Uterus (tissue), 4 donors: ENCODE measurements around the gene ZCCHC2. TPM values are rescaled to one million over a fixed set of nuclear protein-coding genes. Genes with fewer than 3 reads are reported as not detected.

ENCODE experiments used
- DNase-seq, 2 donors: peaks; one replicate each; pipeline ENCODE4 v3.0.0-alpha.2; 2019 to 2020
- H3K27ac ChIP-seq, 2 donors: fragments of 200-600 bp; sonication (generic); 1 replicate in 1 of 2; 2 replicates in 1 of 2; pipeline ENCODE4 v1.5.1; 2016 to 2018
- H3K27me3 ChIP-seq, 2 donors: fragments of 200-600 bp; sonication (generic); one replicate each; pipeline ENCODE4 v1.5.1; 2018 to 2019; ENCODE audit warnings: control low read depth in 1 of 2
- H3K36me3 ChIP-seq, 2 donors: fragments of 200-600 bp; sonication (generic); one replicate each; pipeline ENCODE4 v1.5.1; 2019; ENCODE audit warnings: control low read depth in 1 of 2
- H3K4me1 ChIP-seq, 2 donors: fragments of 200-600 bp; sonication (generic); one replicate each; pipeline ENCODE4 v1.5.1; 2018 to 2019; ENCODE audit warnings: control low read depth in 1 of 2
- H3K4me3 ChIP-seq, 2 donors: fragments of 200-600 bp; sonication (generic); 1 replicate in 1 of 2; 2 replicates in 1 of 2; pipeline ENCODE4 v1.5.1; 2018 to 2019; ENCODE audit warnings: mild to moderate bottlenecking in 1 of 2
- H3K9me3 ChIP-seq, 2 donors: fragments of 200-600 bp; sonication (generic); one replicate each; pipeline ENCODE4 v1.5.1; 2019; ENCODE audit warnings: control low read depth in 1 of 2
- POLR2A ChIP-seq, 2 donors: fragments of 450-650 bp; IDR thresholded peaks; one replicate each; pipeline ENCODE4 v1.6.1; 2016; ENCODE audit warnings: antibody characterized with exemption in 2 of 2, mild to moderate bottlenecking in 1 of 2, moderate library complexity in 1 of 2
- intact Hi-C: fragments of 100-400 bp; cut with DNase I; formaldehyde crosslinking; loops from one replicate; pipeline ENCODE4 v1.15.1; 2023; ENCODE audit warnings: low total_unique reads
- total RNA-seq, 4 donors: library from RNA; depleted of rRNA in 3 of 4; stranded (reverse); fragments of >200 nt in 3 of 4; gene quantifications; one replicate each; pipeline versions ENCODE4 v1.1.0 to v1.2.4, GENCODE V29; 2014 to 2023
- TF ChIP-seq, protein P1 (sequence below), 4 experiments: fragments of 200-600 bp in 2 of 4; fragments of 450-650 bp in 2 of 4; sonication (generic) in 2 of 4; IDR thresholded peaks; one replicate each; pipeline ENCODE4 v1.5.1; 2016 to 2019; ENCODE audit warnings: antibody characterized with exemption in 4 of 4, mild to moderate bottlenecking in 2 of 4, moderate library complexity in 1 of 4
- donor health status: DM: yes; HTN: yes; CAD: no.

ZCCHC2 gene
- total RNA-seq, 4 donors from 2014 or later, result 7.4 to 44.8 (median 15.5) TPM

DNA sequence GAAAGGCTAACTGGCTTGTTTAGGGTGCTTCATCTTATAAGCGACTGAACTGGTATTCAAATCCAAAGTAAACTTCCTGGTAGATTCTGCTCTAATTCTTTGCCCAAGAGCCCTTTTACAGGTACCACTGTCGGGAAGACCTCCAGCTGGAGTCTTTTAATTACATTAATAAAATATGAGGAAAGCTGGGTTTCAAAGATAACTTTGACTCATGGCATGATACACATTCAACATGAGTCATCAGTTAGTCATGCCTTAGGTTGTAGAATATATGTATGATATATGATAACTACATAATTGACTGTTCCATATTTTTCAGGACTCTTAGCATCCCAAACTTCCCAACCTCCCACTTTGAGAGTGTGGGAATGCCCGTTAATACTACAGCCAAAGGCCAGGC lies 32.3 kb downstream of the ZCCHC2 start:
- no peak for DNase-seq
- Histone ChIP-seq H3K27me3 (no peaks in the 10 kb centered on the region), H3K4me1 (no peaks in the 10 kb centered on the region), H3K27ac (no peak overlapping the region), H3K36me3 (no peaks in the 10 kb centered on the region), H3K4me3 (no peak overlapping the region), H3K9me3 (no peaks in the 10 kb centered on the region)
- TF ChIP-seq POLR2A (IDR thresholded peaks at IDR 0.05), result no peak
- TF ChIP-seq, protein P1, sequence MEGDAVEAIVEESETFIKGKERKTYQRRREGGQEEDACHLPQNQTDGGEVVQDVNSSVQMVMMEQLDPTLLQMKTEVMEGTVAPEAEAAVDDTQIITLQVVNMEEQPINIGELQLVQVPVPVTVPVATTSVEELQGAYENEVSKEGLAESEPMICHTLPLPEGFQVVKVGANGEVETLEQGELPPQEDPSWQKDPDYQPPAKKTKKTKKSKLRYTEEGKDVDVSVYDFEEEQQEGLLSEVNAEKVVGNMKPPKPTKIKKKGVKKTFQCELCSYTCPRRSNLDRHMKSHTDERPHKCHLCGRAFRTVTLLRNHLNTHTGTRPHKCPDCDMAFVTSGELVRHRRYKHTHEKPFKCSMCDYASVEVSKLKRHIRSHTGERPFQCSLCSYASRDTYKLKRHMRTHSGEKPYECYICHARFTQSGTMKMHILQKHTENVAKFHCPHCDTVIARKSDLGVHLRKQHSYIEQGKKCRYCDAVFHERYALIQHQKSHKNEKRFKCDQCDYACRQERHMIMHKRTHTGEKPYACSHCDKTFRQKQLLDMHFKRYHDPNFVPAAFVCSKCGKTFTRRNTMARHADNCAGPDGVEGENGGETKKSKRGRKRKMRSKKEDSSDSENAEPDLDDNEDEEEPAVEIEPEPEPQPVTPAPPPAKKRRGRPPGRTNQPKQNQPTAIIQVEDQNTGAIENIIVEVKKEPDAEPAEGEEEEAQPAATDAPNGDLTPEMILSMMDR (IDR thresholded peaks at IDR 0.05), result no peak
- intact Hi-C loops, result no loop called here

DNA sequence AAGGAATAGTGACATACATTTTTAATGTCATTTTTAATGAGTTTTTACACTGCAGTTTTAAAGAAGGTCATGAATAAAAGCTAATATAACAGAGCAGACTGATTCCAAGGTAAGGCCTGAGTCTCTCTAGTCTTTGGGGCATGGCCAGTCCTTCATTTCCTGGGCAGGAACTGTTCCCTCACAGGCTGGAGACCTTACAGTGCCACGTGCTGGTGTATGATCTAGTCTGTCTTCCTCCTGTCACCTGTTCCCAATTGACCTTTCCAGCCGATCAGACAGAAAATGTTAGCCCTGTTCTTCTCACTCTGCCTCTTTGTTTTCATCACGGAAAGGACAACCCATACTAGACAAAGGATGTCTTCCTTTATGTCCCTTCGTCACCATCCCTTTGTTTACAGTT lies 33.6 kb downstream of the ZCCHC2 start:
- Histone ChIP-seq H3K27ac (no peak overlapping the region), H3K4me3 (no peak overlapping the region), H3K4me1 (no peaks in the 10 kb centered on the region), H3K27me3 (no peaks in the 10 kb centered on the region), H3K9me3 (no peaks in the 10 kb centered on the region), H3K36me3 (no peaks in the 10 kb centered on the region)
- no peak for DNase-seq
- intact Hi-C loops, result no loop called here
- TF ChIP-seq POLR2A (IDR thresholded peaks at IDR 0.05), result no peak
- TF ChIP-seq, protein P1 (IDR thresholded peaks at IDR 0.05), result no peak

DNA sequence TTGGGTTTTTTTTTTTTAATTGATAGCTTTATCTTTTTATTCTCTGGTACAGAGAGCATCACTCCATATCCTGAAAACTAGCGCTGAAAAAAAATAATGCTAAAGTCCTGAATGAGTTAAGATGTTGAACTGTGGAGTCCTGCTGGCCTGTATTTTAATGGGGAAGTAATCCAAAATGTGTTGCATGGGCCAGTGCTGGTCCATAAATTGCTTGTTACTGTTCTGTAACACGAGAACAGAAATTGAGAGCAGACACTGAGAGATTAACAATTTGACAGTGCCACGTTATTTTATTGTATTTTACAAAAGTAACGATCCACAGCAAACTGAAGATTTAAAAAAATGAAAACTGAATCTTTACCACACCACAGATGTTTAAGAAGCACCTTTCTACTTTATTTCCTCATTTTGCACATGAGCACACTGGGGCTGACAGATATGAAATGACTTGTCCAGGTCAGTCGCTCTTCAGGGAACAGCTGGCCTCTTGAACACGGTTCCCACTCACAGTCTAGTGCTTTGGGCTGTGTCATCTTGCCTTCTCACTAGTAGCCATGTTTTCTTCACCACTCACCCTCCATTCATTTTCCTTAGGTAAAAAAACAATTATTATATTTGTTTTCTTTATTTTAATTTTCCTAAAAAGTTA lies 35.3 kb downstream of the ZCCHC2 start:
- DNase-seq, result no peak
- Histone ChIP-seq H3K27ac (no peak overlapping the region), H3K9me3 (no peaks in the 10 kb centered on the region), H3K36me3 (no peaks in the 10 kb centered on the region), H3K4me1 (no peaks in the 10 kb centered on the region), H3K27me3 (no peaks in the 10 kb centered on the region), H3K4me3 (no peak overlapping the region)
- TF ChIP-seq, protein P1 (IDR thresholded peaks at IDR 0.05), result no peak
- TF ChIP-seq POLR2A (IDR thresholded peaks at IDR 0.05), result no peak
- intact Hi-C loops, result no loop called here

DNA sequence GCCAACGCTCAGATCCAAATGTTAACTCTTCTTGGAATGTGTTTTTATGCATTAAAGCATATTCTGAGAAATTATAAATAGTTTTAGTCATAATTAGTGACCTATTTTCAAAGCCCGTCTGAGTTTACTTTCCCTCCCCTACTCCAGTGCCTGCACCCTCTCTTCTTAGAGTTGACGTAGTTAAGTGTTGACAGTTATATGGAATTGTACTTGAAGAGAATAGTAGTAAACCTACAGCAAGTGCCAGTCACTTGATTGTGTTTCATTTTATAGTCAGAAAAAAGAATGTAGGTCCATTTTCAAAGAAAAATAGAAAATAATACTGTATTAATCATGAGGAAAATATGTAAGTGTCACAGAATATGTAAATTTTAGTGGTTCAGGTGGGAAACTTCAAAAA lies 41.2 kb downstream of the ZCCHC2 start:
- no peak for DNase-seq
- Histone ChIP-seq H3K36me3 (no peaks in the 10 kb centered on the region), H3K27me3 (no peaks in the 10 kb centered on the region), H3K4me3 (no peak overlapping the region), H3K4me1 (no peaks in the 10 kb centered on the region), H3K9me3 (no peaks in the 10 kb centered on the region), H3K27ac (no peak overlapping the region)
- TF ChIP-seq, protein P1 (IDR thresholded peaks at IDR 0.05), result no peak
- TF ChIP-seq POLR2A (IDR thresholded peaks at IDR 0.05), result no peak
- intact Hi-C loops, result no loop called here

DNA sequence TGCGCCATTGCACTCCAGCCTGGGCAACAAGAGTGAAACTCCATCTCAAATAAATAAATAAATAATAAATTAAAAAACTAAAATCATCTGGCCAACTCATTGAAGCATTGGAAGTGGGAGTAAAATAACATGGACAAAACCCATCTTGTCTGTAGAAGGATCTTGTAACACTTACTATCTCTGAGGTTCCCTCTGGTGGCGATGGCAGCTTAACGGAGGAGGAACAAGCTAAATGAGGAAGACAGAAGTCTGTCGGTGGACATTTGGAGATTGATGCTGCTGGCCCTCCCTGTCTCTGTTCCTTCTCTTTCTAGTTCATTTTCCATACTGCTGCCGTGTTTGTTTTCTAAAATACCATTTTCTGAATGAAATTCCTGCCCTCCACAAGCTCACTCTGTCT lies 43.4 kb downstream of the ZCCHC2 start:
- Histone ChIP-seq H3K4me1 (no peaks in the 10 kb centered on the region), H3K9me3 (no peaks in the 10 kb centered on the region), H3K36me3 (no peaks in the 10 kb centered on the region), H3K27me3 (no peaks in the 10 kb centered on the region), H3K4me3 (no peak overlapping the region), H3K27ac (no peak overlapping the region)
- intact Hi-C loops, result no loop called here
- TF ChIP-seq, protein P1 (IDR thresholded peaks at IDR 0.05), result peak in 2 of 4 experiments; percentile 22 to 27
- no peak for TF ChIP-seq POLR2A (IDR thresholded peaks at IDR 0.05)
- DNase-seq, result peak in 1 of 2 donors; percentile 39
